ENCODE measurements around the gene FAM110C. TPM values are rescaled to one million over a fixed set of nuclear protein-coding genes. Genes with fewer than 3 reads are reported as not detected.
"Not testable (repeated sequence)": the region's sequence is repeated elsewhere in the genome, so short reads cannot be mapped to it uniquely, and the experiment has no call there.

The FAM110C gene
- total and polyA plus RNA-seq, 7 donors: 0.03 to 0.10 (median 0.06) TPM; not detected in 4

- intact Hi-C loops (cut with DNase I): no loop called here
- WGBS, 3 donors: 69 to 78% (median 73%) methylated on average over 14 of the region's 14 CpGs
- TF ChIP-seq CTCF (IDR thresholded peaks at IDR 0.05): peak; percentile 12
These were observed 27.7 kb downstream of the FAM110C start for GRCh38 chr2:18402-19271.

GRCh38 chr2:15916-16315 lies 30.4 kb downstream of the FAM110C start:
- H3K27ac ChIP-seq; H3K9me3 ChIP-seq; H3K4me1 ChIP-seq; H3K4me3 ChIP-seq; intact Hi-C loops (cut with DNase I); ATAC-seq; DNase-seq; H3K27me3 ChIP-seq (ENCODE audit: insufficient read depth in 3 of 3, low read length in 2 of 3); H3K36me3 ChIP-seq (ENCODE audit: insufficient read depth in 1 of 2, low read depth in 1 of 2): not testable (repeated sequence)
- 76 to 84% (median 79%) methylated on average over 2 of the region's 2 CpGs for WGBS, 3 donors

More at GRCh38 chr2:18402-19271, 27.7 kb downstream of the FAM110C start:
- Histone ChIP-seq H3K4me1 (no peaks in the 10 kb centered on the region), H3K27ac (no peak overlapping the region), H3K27me3 (ENCODE audit: insufficient read depth in 3 of 3, low read length in 2 of 3) (peaks cover 0 to 9% (median 0%) of the 10 kb centered on the region in 3 donors), H3K9me3 (no peaks in the 10 kb centered on the region), H3K4me3 (no peak overlapping the region), H3K36me3 (ENCODE audit: insufficient read depth in 1 of 2, low read depth in 1 of 2) (no peaks in the 10 kb centered on the region)
- DNase-seq (no peak), ATAC-seq (no peak)

GRCh38 chr2:11248-11941 lies 34.9 kb downstream of the FAM110C start:
- peak; percentile 27 for TF ChIP-seq CTCF (IDR thresholded peaks at IDR 0.05)
- 47 to 64% (median 54%) methylated on average over 42 to 54 of the region's 54 CpGs for WGBS, 3 donors

GRCh38 chr2:10222-10875 lies 36.0 kb downstream of the FAM110C start:
- no peaks in the 10 kb centered on the region for H3K4me1 ChIP-seq
- peak in 3 of 4 donors; percentile 15 to 57 (median 44) for ATAC-seq
- intact Hi-C loops (cut with DNase I): no loop called here
- DNase-seq: peak in 1 of 2 donors; percentile 18
- no peak overlapping the region for H3K4me3 ChIP-seq
- no peaks in the 10 kb centered on the region for H3K9me3 ChIP-seq
- H3K27me3 ChIP-seq (ENCODE audit: insufficient read depth in 3 of 3, low read length in 2 of 3): peaks cover 0 to 9% (median 0%) of the 10 kb centered on the region in 3 donors
- no peaks in the 10 kb centered on the region for H3K36me3 ChIP-seq (ENCODE audit: insufficient read depth in 1 of 2, low read depth in 1 of 2)
- no peak overlapping the region for H3K27ac ChIP-seq
- TF ChIP-seq CTCF (IDR thresholded peaks at IDR 0.05): no peak
- 67 to 82% (median 71%) methylated on average over 23 to 42 of the region's 42 CpGs for WGBS, 3 donors

More at GRCh38 chr2:11248-11941, 34.9 kb downstream of the FAM110C start:
- Histone ChIP-seq H3K4me3 (no peak overlapping the region), H3K9me3 (no peaks in the 10 kb centered on the region), H3K27ac (no peak overlapping the region), H3K36me3 (ENCODE audit: insufficient read depth in 1 of 2, low read depth in 1 of 2) (no peaks in the 10 kb centered on the region), H3K27me3 (ENCODE audit: insufficient read depth in 3 of 3, low read length in 2 of 3) (peaks cover 0 to 9% (median 0%) of the 10 kb centered on the region in 3 donors), H3K4me1 (no peaks in the 10 kb centered on the region)
- ATAC-seq (peak in 3 of 4 donors; percentile 23 to 45 (median 44)), DNase-seq (peak; percentile 44 to 70)
- intact Hi-C loops (cut with DNase I): no loop called here

Other genes with a start within 250 kb of the FAM110C start
- gene SH3YL1, start 217.5 kb upstream of the FAM110C start, total RNA-seq: 10 to 100 TPM in 1 of 4 donors, 1 to 10 TPM in 3; 7.7 to 10.0 (median 8.9) TPM
- gene SH3YL1, start 217.5 kb upstream of the FAM110C start, polyA plus RNA-seq: 1 to 10 TPM; 8.3 to 9.6 (median 9.2) TPM
- 10 to 100 TPM; 55.8 to 73.6 (median 66.5) TPM for gene ACP1, start 218.4 kb upstream of the FAM110C start, total RNA-seq
- gene ACP1, start 218.4 kb upstream of the FAM110C start, polyA plus RNA-seq: 100 to 1,000 TPM in 2 of 3 donors, 10 to 100 TPM in 1; 78.1 to 104 (median 100) TPM
- gene ALKAL2, start 241.6 kb upstream of the FAM110C start, total RNA-seq: under 1 TPM in 1 of 4 donors, not detected in 3; 0.49 TPM
- 1 to 10 TPM in 1 of 3 donors, under 1 TPM in 2; 0.26 to 1.1 (median 0.35) TPM for gene ALKAL2, start 241.6 kb upstream of the FAM110C start, polyA plus RNA-seq

Data from psoas muscle (tissue), 8 donors.